ENCODE measurements around the gene CALHM3.
"Not testable (repeated sequence)": the region's sequence is repeated elsewhere in the genome, so short reads cannot be mapped to it uniquely, and the experiment has no call there.

The CALHM3 gene

DNA sequence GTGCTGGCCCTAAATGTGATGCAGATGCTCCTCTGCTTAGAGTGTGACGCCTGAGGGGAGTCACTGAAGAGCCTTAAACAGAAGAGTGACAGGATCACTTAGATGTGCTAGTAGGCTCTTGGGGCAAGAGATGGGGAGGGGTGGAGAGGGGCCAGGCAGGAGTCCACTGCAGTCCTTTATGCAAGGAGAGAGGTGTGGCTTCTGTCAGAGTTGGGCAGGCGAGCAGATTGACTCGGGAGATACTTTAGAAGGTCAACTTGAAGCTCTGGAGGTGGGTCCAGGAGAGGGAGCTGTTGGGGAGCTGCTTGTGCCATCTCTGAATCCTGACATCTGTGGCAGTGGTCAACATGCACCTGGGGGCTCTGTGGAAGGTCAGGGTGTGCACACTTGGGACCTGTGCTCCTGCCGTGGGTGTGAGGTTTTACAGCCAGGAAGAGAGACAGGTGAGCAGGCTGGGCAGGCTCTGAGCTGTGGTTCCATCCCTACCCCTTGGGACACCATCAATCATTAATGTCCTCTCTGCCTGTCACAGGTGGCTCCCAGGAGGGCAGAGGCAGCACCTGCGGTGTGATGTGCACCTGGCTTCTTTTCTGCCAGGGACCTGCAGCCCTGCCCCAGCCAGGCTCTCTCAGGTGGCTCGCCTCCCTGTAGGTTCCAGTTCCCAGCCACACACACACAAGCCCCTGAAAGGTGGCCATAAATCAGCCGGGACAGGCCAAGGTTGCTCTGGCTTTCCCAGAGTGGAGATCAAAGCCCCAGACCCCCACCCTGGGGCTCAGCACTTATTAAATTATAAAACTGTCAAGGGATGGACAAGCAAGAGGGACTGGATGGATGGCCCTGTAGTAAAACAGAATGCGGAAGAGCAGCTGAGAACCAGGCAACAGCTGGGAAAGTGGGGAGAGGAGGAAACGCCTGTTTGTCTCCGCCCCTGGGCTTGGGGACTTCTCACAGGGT lies 28.5 kb upstream of the CALHM3 start:
- H3K4me3 ChIP-seq (ENCODE audit: low read depth, low read length) = no peak overlapping the region
- TF ChIP-seq, protein P1, sequence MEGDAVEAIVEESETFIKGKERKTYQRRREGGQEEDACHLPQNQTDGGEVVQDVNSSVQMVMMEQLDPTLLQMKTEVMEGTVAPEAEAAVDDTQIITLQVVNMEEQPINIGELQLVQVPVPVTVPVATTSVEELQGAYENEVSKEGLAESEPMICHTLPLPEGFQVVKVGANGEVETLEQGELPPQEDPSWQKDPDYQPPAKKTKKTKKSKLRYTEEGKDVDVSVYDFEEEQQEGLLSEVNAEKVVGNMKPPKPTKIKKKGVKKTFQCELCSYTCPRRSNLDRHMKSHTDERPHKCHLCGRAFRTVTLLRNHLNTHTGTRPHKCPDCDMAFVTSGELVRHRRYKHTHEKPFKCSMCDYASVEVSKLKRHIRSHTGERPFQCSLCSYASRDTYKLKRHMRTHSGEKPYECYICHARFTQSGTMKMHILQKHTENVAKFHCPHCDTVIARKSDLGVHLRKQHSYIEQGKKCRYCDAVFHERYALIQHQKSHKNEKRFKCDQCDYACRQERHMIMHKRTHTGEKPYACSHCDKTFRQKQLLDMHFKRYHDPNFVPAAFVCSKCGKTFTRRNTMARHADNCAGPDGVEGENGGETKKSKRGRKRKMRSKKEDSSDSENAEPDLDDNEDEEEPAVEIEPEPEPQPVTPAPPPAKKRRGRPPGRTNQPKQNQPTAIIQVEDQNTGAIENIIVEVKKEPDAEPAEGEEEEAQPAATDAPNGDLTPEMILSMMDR (IDR thresholded peaks at IDR 0.05; ENCODE audit: low read depth, low read length) = no peak

DNA sequence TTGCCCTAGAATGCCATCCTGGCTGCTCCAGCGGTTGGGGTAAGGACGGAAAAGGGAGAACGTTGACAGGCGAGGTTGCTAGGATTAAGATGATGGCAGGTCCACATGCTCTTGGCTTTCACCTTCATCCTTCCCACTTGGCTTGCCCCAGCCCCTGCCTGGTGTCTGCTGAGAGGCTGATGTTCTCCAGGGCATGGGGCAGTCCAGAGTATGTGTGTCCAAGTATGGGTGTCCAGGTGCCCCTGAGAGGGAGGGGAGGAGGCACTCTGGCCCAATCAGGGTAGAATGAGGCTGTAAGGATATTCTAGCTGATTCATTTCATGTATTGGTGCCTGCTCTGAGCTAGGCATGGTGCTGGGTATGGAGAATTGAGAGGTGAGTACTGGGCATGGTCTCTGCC lies 27.0 kb upstream of the CALHM3 start:
- H3K4me3 ChIP-seq (ENCODE audit: low read depth, low read length) = no peak overlapping the region
- TF ChIP-seq, protein P1 (IDR thresholded peaks at IDR 0.05; ENCODE audit: low read depth, low read length) = no peak

DNA sequence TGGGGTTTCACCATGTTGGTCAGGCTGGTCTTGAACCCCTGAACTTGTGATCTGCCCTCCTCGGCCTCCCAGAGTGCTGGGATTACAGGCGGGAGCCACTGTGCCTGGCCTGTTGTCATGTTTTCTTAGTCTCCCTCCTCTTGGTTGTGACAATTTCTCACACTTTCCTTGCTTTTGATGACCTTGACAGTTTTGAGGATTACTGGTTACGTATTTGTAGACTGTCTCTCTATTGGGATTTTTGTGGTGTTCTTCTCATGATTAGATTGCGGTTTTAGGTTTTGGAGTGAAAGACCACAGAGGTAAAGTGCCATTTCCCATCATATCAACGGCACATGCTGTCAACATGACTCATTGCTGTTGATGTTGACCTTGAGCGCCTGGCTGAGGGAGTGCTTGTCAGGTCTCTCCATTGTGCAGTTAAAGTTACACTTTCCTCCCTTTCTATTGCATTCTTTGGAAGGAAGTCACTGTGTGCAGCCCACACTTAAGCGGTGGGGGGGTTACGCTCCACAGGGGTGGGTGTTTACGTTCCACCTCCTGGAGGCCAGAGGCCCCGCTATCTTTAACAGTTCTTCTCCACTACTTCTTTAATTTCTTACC lies 25.2 kb upstream of the CALHM3 start:
- TF ChIP-seq, protein P1 (IDR thresholded peaks at IDR 0.05; ENCODE audit: low read depth, low read length) = no peak
- H3K4me3 ChIP-seq (ENCODE audit: low read depth, low read length) = no peak overlapping the region

DNA sequence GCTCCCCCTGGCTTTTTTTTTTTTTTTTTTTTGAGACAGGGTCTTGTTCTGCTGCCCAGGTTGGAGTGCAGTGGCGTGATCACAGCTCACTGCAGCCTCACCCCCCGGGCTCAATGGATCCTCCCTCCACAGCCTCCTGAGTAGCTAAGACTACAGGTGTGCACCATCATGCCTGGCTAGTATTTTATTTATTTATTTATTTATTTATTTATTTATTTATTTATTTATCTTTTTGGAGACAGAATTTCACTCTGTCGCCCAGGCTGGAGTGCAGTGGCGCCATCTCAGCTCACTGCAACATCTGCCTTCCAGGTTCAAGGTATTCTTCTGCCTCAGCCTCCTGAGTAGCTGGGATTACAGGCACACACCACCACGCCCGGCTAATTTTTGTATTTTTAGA lies 24.7 kb upstream of the CALHM3 start:
- H3K4me3 ChIP-seq (ENCODE audit: low read depth, low read length) = not testable (repeated sequence)

DNA sequence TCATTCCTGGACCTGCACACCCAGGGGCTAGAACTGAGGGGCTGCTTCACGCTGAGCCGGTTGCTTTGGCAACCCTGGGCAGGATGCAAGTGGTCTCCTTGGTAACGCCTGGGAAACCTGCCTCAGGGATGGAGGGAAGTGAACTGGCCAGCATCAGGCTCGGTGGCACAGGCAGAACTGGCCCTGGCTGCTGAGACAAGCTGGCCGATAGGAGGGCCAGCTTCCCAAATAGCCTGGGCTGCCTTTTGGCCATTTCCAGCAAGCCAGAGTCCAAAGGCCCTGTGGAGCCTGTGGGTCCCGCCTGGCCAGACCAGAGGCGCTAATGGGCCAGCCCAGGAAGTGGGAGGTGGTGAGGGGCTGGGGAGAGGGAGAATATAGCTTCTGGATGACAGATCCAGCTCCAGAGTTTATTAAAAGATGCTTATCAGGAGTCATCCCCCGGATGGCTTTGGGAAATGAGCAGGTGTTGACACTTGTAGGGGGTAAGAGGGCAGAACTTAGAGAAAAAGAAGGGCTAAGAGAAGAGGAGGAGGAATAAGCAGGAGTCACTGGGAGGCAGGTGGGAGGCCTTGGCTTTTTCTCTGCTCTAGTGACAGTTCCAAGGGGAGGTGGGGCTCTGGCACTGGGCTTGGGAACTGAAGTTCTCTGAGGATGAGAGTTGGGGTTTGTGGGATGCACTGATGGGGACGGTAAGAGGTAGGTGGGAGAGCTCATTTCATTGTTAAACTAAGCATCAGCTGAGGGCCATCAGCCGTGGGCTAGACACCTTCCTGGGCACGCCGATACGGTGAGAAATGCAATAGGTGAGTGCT lies 24.0 kb upstream of the CALHM3 start:
- TF ChIP-seq, protein P1 (IDR thresholded peaks at IDR 0.05; ENCODE audit: low read depth, low read length) = no peak
- no peak overlapping the region for H3K4me3 ChIP-seq (ENCODE audit: low read depth, low read length)

DNA sequence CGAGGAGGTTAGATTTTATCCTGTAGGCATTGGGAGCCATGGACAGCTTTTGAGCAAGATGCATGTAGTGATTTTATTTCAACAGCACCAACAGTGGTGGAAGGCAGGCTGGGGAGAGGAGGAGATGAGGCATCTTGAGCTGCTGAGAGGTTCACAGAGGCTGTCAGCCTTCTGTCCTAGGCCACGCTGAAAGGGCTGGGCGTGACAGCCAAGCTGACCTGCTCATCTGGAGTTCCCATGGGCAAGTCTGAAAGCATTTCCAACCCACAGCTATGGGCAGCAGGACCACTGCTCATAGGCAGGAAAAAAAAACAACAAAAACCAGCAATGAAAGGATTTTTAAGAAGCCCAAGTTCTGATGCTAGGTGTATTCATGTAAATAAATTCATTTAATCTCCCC lies 22.1 kb upstream of the CALHM3 start:
- H3K4me3 ChIP-seq (ENCODE audit: low read depth, low read length) = no peak overlapping the region
- TF ChIP-seq, protein P1 (IDR thresholded peaks at IDR 0.05; ENCODE audit: low read depth, low read length) = no peak

DNA sequence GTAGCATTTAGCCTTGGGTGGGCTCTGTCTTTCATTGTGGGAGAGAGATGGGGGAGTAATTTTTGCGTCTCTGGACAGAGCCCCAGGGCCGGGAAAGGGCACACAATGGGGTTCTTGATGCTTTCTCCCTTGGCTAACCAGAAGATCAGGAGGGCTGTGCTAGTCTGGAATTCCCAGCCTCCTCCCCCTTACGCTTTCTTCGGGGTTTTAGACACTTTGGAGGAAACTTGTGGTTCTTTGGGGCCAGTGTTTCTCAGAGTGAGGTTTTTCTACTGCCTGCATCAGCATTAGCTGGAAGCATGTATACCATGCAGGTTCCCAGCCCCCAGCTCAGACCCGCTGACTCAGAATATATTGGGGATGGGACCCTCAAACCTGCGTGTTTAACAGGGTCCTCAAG lies 21.4 kb upstream of the CALHM3 start:
- TF ChIP-seq, protein P1 (IDR thresholded peaks at IDR 0.05; ENCODE audit: low read depth, low read length) = no peak
- no peak overlapping the region for H3K4me3 ChIP-seq (ENCODE audit: low read depth, low read length)

Data from WI38 (cell line).